Upper lobe of left lung (tissue), 6 donors: ENCODE measurements around the gene TBC1D14. TPM values are rescaled to one million over a fixed set of nuclear protein-coding genes. Genes with fewer than 3 reads are reported as not detected.
A peak's percentile ranks its signal among the peaks of the same experiment; 100 is the strongest.

ENCODE experiments used
- ATAC-seq, 2 donors: fragments of 200-7000 bp; cut with Tn5 transposase; one replicate each; pipeline ENCODE4 v1.9.1; 2022; ENCODE audit warnings: mild to moderate bottlenecking in 2 of 2, moderate library complexity in 2 of 2; ENCODE audit not compliant: low FRiP score in 2 of 2
- DNase-seq, 2 donors: peaks; one replicate each; pipeline ENCODE4 v3.0.0-alpha.2; 2019 to 2020
- H3K27ac ChIP-seq, 4 donors: fragments of 200-600 bp; sonication (generic); one replicate each; pipeline ENCODE4 v1.5.1; 2016 to 2019
- H3K27me3 ChIP-seq, 4 donors: fragments of 200-600 bp; sonication (generic); one replicate each; pipeline ENCODE4 v1.5.1; 2017 to 2019
- H3K36me3 ChIP-seq, 4 donors: fragments of 200-600 bp; sonication (generic); one replicate each; pipeline ENCODE4 v1.5.1; 2016 to 2019
- H3K4me1 ChIP-seq, 4 donors: fragments of 200-600 bp; sonication (generic); one replicate each; pipeline ENCODE4 v1.5.1; 2018 to 2019
- H3K4me3 ChIP-seq, 4 donors: fragments of 200-600 bp; sonication (generic); one replicate each; pipeline ENCODE4 v1.5.1; 2017 to 2019; ENCODE audit warnings: mild to moderate bottlenecking in 2 of 4, moderate library complexity in 1 of 4
- H3K9me3 ChIP-seq, 4 donors: fragments of 200-600 bp; sonication (generic); one replicate each; pipeline ENCODE4 v1.5.1; 2018 to 2019
- CTCF ChIP-seq, 6 experiments: fragments of 450-650 bp in 4 of 6; fragments of 200-600 bp in 2 of 6; sonication (generic) in 2 of 6; IDR thresholded peaks; one replicate each; pipeline ENCODE4 v1.5.1; 2016 to 2019; ENCODE audit warnings: antibody characterized with exemption in 6 of 6
- EP300 ChIP-seq, 4 donors: sonication (generic); formaldehyde crosslinking; IDR thresholded peaks; one replicate each; pipeline ENCODE4 v1.5.1; 2017; ENCODE audit warnings: antibody characterized with exemption in 4 of 4, control low read depth in 2 of 4
- POLR2A ChIP-seq, 4 donors: fragments of 450-650 bp; IDR thresholded peaks; one replicate each; pipeline ENCODE4 v1.5.1; 2016 to 2017; ENCODE audit warnings: antibody characterized with exemption in 4 of 4, mild to moderate bottlenecking in 2 of 4
- POLR2AphosphoS5 ChIP-seq, 2 donors: sonication (generic); formaldehyde crosslinking; IDR thresholded peaks; one replicate each; pipeline ENCODE4 v1.5.1; 2017; ENCODE audit warnings: antibody characterized with exemption in 2 of 2
- WGBS, 2 donors: methylation state at CpG; one replicate each; pipeline ENCODE4 v1.1.5; 2017 to 2018; 5-methylcytosine and 5-hydroxymethylcytosine counted together
- total RNA-seq, 6 donors: library from RNA; depleted of rRNA in 4 of 6; stranded (reverse); fragments of >200 nt in 4 of 6; gene quantifications; one replicate each; pipeline versions ENCODE4 v1.1.0 to v1.2.1, GENCODE V29; 2016 to 2021
- donor health status: DM: no; HTN: no; CAD: no; lungs with moderate emphysema.
- donor health status: DM: no; HTN: yes; CAD: no; lungs with severe emphysema.

The TBC1D14 gene
- total RNA-seq, 6 donors from 2014 or later, result 47.7 to 61.8 (median 57.8) TPM

GRCh38 chr4:7032596-7032995 is 123.0 kb downstream of the TBC1D14 start:
- H3K27ac ChIP-seq, result no peak overlapping the region
- peaks cover 0 to 10% (median 4%) of the 10 kb centered on the region in 4 donors for H3K4me1 ChIP-seq
- no peak for TF ChIP-seq CTCF (IDR thresholded peaks at IDR 0.05)
- TF ChIP-seq POLR2A (IDR thresholded peaks at IDR 0.05), result no peak
- no peak for TF ChIP-seq POLR2AphosphoS5 (IDR thresholded peaks at IDR 0.05)
- no peak for TF ChIP-seq EP300 (IDR thresholded peaks at IDR 0.05)
- 75 to 86% methylated on average over 8 of the region's 8 CpGs for WGBS, 2 donors
- no peak overlapping the region for H3K4me3 ChIP-seq
- ATAC-seq, result no peak
- peaks cover 22 to 48% (median 32%) of the 10 kb centered on the region in 4 donors for H3K36me3 ChIP-seq
- H3K9me3 ChIP-seq, result no peaks in the 10 kb centered on the region
- no peak for DNase-seq
- no peaks in the 10 kb centered on the region for H3K27me3 ChIP-seq

GRCh38 chr4:7034262-7035081 is 124.8 kb downstream of the TBC1D14 start:
- H3K27me3 ChIP-seq, result no peaks in the 10 kb centered on the region
- H3K27ac ChIP-seq, result no peak overlapping the region
- DNase-seq (peak in 1 of 2 donors; percentile 76), ATAC-seq (peak; percentile 51 to 92)
- H3K9me3 ChIP-seq, result no peaks in the 10 kb centered on the region
- WGBS, 2 donors, result 60 to 67% methylated on average over 14 to 20 of the region's 20 CpGs
- peaks cover 22 to 34% (median 29%) of the 10 kb centered on the region in 4 donors for H3K36me3 ChIP-seq
- no peak for TF ChIP-seq POLR2A (IDR thresholded peaks at IDR 0.05)
- peak in 1 of 6 experiments; percentile 24 for TF ChIP-seq CTCF (IDR thresholded peaks at IDR 0.05)
- peaks cover 0 to 10% (median 4%) of the 10 kb centered on the region in 4 donors for H3K4me1 ChIP-seq
- H3K4me3 ChIP-seq, result no peak overlapping the region

- WGBS, 2 donors, result 58 to 62% methylated on average over 6 of the region's 6 CpGs
These were observed 127.8 kb downstream of the TBC1D14 start for GRCh38 chr4:7037425-7037824.

GRCh38 chr4:7040765-7041164 is 131.1 kb downstream of the TBC1D14 start:
- WGBS, 2 donors, result 81% methylated on average over 4 of the region's 4 CpGs
- Histone ChIP-seq H3K9me3 (no peaks in the 10 kb centered on the region), H3K4me1 (peaks cover 23 to 35% (median 27%) of the 10 kb centered on the region in 4 donors), H3K27me3 (no peaks in the 10 kb centered on the region), H3K4me3 (no peak overlapping the region), H3K36me3 (no peaks in the 10 kb centered on the region), H3K27ac (no peak overlapping the region)
- DNase-seq (no peak), ATAC-seq (no peak)
- no peak for TF ChIP-seq EP300 (IDR thresholded peaks at IDR 0.05)
- no peak for TF ChIP-seq POLR2AphosphoS5 (IDR thresholded peaks at IDR 0.05)
- TF ChIP-seq CTCF (IDR thresholded peaks at IDR 0.05), result no peak
- TF ChIP-seq POLR2A (IDR thresholded peaks at IDR 0.05), result no peak

More at GRCh38 chr4:7037425-7037824, 127.8 kb downstream of the TBC1D14 start:
- ATAC-seq (no peak), DNase-seq (no peak)
- TF ChIP-seq POLR2AphosphoS5 (IDR thresholded peaks at IDR 0.05) (no peak), CTCF (IDR thresholded peaks at IDR 0.05) (peak in 1 of 6 experiments; percentile 6)
- Histone ChIP-seq H3K4me3 (no peak overlapping the region), H3K27me3 (no peaks in the 10 kb centered on the region), H3K36me3 (peaks cover 0 to 5% (median 2%) of the 10 kb centered on the region in 4 donors), H3K9me3 (no peaks in the 10 kb centered on the region), H3K27ac (no peak overlapping the region), H3K4me1 (peaks cover 10 to 25% (median 16%) of the 10 kb centered on the region in 4 donors)

- Histone ChIP-seq H3K4me3 (no peak overlapping the region), H3K27me3 (no peaks in the 10 kb centered on the region), H3K4me1 (peaks cover 27 to 40% (median 32%) of the 10 kb centered on the region in 4 donors), H3K36me3 (no peaks in the 10 kb centered on the region), H3K9me3 (no peaks in the 10 kb centered on the region), H3K27ac (no peak overlapping the region)
- ATAC-seq (no peak), DNase-seq (no peak)
- WGBS, 2 donors, result 93 to 95% methylated on average over 19 of the region's 19 CpGs
- TF ChIP-seq CTCF (IDR thresholded peaks at IDR 0.05), result no peak
- no peak for TF ChIP-seq POLR2AphosphoS5 (IDR thresholded peaks at IDR 0.05)
- TF ChIP-seq EP300 (IDR thresholded peaks at IDR 0.05), result no peak
- TF ChIP-seq POLR2A (IDR thresholded peaks at IDR 0.05), result no peak
These were observed 131.6 kb downstream of the TBC1D14 start for GRCh38 chr4:7041246-7041645.
